ENCODE data around the gene STX18.
"Not testable (repeated sequence)": the region's sequence is repeated elsewhere in the genome, so short reads cannot be mapped to it uniquely, and the experiment has no call there.

STX18 gene

DNA sequence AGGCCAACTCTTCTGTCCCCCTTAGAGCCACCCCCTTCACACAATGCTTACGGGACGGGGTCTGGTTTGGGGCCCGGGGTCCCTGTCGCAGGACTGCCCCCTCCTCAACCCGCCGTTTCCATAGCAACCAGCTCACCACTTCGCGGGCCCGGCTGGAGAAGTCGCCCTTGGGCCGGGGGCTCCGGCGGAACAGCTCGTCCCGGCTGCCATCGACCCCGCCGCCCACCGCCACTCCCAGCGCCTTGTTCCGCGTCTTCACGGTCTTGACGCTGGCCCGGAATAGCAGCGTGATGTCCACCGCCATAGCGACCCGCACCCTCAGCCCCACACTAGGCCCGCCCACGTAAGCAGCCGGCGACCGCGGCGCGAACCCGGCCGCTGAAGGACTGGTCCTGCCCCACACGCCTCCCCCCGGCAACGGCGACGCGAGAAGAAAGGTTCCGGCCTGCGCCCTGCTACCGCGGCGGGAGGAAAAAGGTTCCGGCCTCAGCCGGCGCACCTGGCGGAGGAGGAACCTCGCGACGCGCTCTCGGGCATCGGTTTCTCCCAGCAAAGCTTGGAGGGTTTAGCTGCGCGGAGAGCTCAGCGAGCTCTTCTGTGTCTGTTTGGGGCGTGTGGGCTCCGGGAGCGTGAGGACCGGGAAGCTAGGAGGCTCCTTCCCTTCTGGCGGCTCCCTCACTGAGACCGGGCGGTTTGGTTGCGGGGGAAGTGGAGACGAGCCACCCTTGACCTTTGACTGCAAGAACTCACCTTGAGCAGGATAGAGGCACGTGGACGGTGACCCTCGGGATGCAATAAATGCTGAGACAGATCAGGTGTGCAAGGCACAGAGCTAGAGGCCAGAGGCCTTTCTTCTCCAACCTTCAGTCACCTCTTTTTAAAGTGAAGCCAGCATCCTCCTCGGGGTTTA is at the start of gene STX18:
Gene STX18, minus strand, starts transcription at position 388 of the 910 bp plus-strand sequence. Its CDS starts 84 bp downstream, at position 304.
- peak; percentile 80 for DNase-seq

DNA sequence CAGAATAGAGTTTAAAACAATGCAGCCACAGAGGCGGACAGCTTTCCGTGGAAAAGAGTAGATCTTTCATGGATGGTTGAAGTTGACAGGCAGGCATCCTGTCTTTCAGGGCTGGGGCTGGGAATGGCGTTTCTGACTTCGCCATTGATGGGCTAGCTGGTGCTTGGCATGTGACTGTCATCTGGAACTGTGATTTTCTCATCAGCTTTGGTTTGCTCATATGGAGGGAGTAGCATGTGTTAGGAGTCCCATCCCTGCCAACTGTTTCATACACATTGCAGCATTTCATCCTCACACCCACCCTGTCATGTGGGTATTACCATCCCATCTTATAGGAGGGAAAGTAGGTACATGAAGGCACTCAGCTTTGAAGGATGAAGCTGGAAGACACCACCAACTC is 49.2 kb upstream of the STX18 start:
- DNase-seq: no peak

DNA sequence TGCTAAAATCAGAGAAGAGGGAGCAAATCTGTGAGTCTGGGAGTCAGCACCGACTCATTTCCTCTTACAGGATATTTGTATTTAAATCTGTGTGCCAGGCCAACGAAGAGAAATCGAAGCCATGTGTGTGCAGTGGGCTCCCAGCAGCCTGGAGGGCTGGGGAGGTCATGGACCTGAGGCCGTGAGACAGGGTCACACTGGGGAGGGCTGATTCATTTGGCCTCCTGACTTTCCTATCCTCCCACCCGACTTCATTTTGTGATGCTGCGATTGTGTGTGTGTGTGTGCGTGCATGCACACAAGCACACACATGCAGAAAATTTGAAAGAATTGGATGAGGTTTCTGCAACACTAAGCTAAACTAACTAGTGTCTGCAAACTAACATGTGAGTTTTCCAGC is 48.7 kb upstream of the STX18 start:
- peak; percentile 57 for DNase-seq

GRCh38 chr4:4585012-4585670 is 43.3 kb upstream of the STX18 start:
- DNase-seq: peak; percentile 87

GRCh38 chr4:4583606-4584005 is 41.8 kb upstream of the STX18 start:
- no peak for DNase-seq

DNA sequence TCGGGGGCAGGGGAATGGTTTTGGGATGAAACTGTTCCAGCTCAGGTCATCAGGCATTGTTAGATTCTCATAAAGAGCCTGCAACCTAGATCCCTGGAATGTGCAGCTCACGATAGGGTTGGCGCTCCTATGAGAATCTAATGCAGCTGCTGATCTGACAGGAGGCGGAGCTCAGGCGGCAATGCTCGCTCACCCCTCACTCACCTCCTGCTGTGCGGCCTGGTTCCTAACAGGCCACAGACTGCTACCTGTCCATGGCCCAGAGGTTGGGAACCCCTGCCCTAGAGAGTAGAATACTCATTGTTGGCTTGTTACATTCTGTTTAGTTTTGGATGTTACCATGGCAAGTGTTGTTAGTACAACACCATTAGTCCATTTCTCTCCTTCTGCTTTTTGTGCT is 40.8 kb upstream of the STX18 start:
- DNase-seq: no peak

GRCh38 chr4:4580494-4580893 is 38.6 kb upstream of the STX18 start:
- no peak for DNase-seq

DNA sequence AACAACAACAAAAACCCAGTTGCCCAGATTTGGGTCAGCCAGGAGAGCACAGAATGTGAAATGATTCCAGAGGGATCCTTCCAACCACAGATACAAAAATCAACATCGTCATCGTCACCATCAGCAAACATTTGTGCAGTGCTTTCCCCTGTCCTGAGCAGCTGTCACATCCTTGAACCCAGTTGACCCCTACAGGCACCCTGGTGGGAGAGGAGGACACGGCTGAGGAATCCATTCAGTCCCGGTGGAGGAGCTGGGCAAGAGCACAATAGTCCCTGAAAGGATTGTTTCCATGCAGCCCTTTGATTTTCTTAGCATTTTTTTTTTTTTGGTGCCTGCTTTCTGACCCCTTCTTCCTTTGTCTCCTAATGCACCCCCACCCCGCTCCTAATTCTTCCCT is 37.1 kb upstream of the STX18 start:
- no peak for DNase-seq

DNA sequence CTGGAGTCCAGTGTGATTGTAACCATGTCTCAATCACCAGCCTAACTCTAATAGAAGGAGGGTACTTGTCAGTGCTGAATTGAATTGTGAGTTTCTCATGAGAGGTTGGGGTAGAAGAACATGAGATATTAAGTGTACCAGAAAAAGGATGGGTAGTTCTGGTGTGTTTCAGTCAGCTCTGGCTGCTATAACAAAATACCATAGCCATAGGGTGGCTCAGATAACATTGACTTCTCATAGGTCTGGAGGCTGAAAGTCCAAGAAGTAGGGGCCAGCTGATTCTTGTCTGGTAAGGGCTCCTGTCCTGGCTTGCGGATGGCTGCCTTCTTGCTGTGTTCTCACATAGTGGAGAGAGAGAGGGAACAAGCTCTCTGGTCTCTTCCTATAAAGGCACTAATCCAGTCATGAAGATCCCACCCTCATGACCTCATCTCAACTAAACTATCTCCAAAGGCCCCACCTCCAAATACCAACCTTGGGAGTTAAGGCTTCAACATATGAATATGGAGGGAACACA is 35.6 kb upstream of the STX18 start:
- DNase-seq: no peak

DNA sequence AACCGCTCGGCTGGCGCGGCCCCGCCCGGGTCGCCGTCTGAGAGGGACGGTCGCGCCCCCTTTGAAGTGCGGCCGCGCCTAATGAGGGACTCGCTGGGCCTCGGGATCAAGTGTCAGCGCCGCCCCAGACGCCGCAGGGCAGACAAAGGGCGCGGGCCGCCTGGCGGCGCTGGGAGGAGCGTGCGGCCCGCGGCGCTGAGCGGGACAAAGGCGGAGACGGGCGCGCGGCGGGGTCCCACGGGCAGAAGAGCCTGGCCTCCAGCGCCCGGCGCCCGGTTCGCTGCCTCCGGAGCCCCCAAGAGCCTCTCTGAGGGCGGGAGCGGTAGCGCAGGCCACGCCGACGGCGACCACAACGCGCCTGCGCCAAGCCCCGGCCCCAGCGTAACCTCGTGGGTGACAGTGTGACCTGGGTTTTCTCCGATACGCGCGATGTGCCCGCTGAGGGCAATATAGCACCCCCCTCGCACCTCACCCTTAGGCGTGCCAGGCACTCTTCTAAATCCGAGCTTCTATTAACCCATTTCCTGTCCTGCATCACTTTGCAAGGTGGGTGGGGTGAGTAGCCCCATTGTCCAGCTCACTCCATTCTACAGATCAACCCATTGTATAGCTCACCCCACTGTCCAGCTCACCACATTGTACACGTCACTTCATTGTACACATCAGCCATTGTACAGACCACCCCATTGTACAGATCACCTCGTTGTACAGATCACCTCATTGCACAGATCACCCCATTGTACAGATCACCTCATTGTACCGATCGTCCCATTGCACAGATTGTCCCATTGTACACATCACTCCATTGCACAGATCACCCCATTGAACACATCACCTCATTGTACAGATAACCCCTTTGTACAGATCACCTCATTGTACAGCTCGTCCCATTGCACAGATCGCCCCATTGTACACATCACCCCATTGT is 33.7 kb upstream of the STX18 start:
- DNase-seq: peak; percentile 49

DNA sequence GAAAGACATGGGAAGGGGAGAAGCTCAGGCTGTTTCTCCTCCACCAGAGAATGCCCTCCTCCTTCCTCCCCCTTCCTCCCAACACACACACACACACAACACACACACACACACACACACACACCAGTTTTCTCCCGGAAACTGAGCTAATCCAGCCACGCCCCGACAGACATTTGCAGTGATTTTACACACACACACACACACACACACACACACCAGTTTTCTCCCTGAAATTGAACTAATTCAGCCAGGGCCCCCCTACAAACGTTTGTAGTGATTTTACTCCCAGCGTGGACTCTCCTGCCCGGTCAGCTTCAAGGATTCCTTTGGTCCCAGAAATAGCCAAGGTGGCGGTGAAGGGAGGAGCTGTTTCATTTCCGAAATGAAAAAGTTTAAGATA is 32.9 kb upstream of the STX18 start:
- peak; percentile 85 for DNase-seq

DNA sequence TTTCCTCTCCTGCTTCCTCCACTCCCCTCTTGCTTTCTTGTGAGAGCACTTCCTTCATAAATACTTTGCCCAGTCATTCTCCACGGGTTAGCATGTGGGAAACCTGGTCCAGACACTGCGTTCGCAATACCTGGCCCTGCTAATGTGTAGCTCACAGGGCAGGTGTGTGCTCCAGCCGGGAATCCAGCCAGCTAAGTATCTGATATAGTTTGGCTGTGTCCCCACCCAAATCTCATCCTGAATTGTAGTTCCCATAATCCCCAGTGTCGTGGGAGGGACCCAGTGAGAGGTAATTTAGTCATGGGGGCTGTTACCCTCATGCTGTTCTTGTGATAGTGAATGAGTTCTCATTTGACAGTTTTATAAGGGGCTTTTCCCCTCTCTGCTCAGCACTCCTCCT is 32.2 kb upstream of the STX18 start:
- no peak for DNase-seq

GRCh38 chr4:4572821-4573220 is 31.0 kb upstream of the STX18 start:
- DNase-seq: peak; percentile 18

GRCh38 chr4:4569861-4570260 is 28.0 kb upstream of the STX18 start:
- DNase-seq: not testable (repeated sequence)

DNA sequence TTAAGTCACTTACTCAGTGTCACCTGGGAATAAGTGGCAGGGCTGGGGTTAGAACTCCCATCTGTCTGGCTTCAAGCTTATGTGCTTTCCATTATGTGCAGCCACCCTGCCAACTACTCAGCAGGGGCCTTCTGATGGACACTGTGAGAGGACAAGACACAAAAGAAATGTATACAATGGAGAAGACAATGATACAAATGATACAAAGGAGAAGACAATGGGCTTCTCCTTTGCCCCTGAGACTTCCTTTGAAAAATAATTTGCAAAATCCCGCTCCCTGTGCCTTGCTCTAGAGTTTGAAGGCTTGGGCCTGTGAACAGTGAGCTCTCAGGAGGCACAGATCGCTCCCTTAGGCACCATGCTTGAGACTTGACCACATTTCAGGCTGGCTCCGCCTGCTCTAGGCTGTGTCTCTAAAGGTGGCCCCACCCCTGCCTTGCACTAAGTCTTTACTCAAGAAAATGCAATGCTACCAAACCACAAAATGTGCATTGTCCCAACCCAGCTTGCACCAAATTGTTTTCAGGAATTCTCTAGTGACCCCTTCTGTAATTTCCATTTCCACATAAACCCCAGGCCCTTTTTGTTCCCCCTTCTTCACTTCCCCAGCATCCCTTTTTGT is 27.1 kb upstream of the STX18 start:
- DNase-seq: peak; percentile 50

DNA sequence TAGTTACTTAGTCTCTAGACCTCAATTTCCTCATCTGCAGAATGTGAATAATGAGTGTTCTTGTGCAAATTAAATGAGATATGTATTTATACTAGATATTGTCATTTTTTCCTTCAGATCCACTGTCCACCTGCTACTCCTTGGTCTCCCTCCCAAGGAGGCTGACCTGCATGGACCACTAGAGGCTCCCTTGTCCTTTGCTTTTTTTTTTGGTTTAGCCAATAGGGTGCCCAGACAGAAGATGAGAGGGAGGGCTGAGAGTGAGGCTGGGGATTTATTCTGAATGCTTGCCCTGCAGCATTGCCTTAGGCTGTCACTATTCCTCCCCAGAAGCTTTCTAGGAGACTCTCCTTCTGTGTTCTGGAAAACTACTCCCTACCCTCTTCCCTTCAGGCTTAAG is 24.5 kb upstream of the STX18 start:
- DNase-seq: not testable (repeated sequence)

- DNase-seq: no peak
Measured at GRCh38 chr4:4564522-4564921, 22.7 kb upstream of the STX18 start.

- DNase-seq: no peak
Measured at GRCh38 chr4:4560642-4561041, 18.8 kb upstream of the STX18 start.

DNA sequence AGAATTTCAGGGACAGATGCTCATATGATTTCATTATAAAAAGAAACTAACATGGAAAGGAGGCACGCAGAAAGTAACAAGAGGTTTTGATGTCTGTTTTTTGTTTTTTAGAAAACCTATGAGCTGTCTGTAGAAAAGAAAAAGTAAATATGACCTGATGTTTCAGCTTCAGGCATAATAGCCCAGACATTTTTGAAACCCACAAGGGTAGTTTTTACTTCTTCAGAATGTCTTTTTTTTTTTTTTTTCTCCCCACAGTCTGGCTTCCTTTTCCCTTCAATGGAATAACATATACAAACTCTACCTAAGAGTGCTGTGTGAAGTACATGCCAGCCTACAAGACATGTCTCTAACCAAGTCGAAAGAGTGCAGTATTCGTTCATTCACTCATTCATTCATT is 18.3 kb upstream of the STX18 start:
- DNase-seq: peak; percentile 11

DNA sequence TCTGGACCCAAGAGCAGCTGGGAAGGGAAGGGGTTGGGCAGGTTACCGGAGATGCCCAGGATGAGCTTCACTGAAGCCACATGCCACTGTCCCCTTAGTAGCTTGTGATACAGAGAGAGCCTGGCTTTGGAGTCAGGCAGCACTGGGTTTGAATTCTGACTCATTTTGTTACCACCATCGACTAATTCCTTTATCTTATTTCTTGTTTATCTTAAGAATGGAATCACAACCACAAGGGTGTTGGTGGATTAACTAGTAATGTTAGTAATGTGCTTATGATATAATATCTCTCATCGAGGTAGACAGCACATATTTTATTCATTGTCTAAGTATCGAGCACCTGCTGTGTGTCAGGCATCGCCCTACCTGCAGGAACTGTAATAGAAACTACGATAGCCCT is 17.7 kb upstream of the STX18 start:
- DNase-seq: peak; percentile 19

GRCh38 chr4:4558881-4559280 is 17.0 kb upstream of the STX18 start:
- no peak for DNase-seq

DNA sequence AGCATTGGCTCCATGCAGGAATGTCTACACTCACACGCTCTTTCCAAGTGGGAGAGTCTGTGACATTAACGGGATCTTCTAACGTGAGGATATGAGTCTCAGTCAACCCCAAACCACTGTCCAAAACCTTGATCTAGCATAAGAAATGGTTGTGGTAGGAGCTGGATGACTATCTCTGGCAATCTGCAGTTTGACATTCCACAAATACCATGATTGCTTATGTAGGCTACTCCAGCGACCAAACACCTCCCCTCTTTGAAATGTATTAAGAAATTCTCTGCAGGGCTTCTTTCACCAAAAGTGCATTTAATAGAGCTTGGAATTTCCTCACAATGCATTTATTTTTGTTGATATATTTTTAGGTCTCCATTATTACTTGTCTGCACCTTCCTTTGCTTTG is 14.1 kb upstream of the STX18 start:
- DNase-seq: peak; percentile 95
